ENCODE measurements around the gene PRSS56.

The PRSS56 gene

GRCh38 chr2:232488721-232489300, 31.4 kb upstream of the PRSS56 start:
- Histone ChIP-seq H3K4me1 (ENCODE audit: control insufficient read depth, insufficient read depth, low read length) (no peaks in the 10 kb centered on the region), H3K9ac (ENCODE audit: low read length) (no peak overlapping the region), H3K27me3 (replicated peaks; ENCODE audit: control insufficient read depth, insufficient read depth, low read length) (peaks cover 37% of the 10 kb centered on the region), H3K4me3 (ENCODE audit: low read length) (no peak overlapping the region), H3K9me3 (ENCODE audit: control insufficient read depth, low read length) (no peaks in the 10 kb centered on the region), H3K36me3 (ENCODE audit: control insufficient read depth, insufficient read depth, low read length, severe bottlenecking) (no peaks in the 10 kb centered on the region)
- DNase-seq (ENCODE audit: low read depth), result no peak

GRCh38 chr2:232489516-232490220, 30.5 kb upstream of the PRSS56 start:
- Histone ChIP-seq H3K9me3 (ENCODE audit: control insufficient read depth, low read length) (no peaks in the 10 kb centered on the region), H3K4me3 (ENCODE audit: low read length) (no peak overlapping the region), H3K9ac (ENCODE audit: low read length) (no peak overlapping the region), H3K27me3 (replicated peaks; ENCODE audit: control insufficient read depth, insufficient read depth, low read length) (peaks cover 29% of the 10 kb centered on the region), H3K4me1 (ENCODE audit: control insufficient read depth, insufficient read depth, low read length) (no peaks in the 10 kb centered on the region), H3K36me3 (ENCODE audit: control insufficient read depth, insufficient read depth, low read length, severe bottlenecking) (no peaks in the 10 kb centered on the region)
- no peak for DNase-seq (ENCODE audit: low read depth)

GRCh38 chr2:232490221-232491138, 29.7 kb upstream of the PRSS56 start:
- no peaks in the 10 kb centered on the region for H3K36me3 ChIP-seq (ENCODE audit: control insufficient read depth, insufficient read depth, low read length, severe bottlenecking)
- DNase-seq (ENCODE audit: low read depth), result no peak
- no peaks in the 10 kb centered on the region for H3K9me3 ChIP-seq (ENCODE audit: control insufficient read depth, low read length)
- peaks cover 24% of the 10 kb centered on the region for H3K27me3 ChIP-seq (replicated peaks; ENCODE audit: control insufficient read depth, insufficient read depth, low read length)
- no peak overlapping the region for H3K9ac ChIP-seq (ENCODE audit: low read length)
- H3K4me3 ChIP-seq (ENCODE audit: low read length), result no peak overlapping the region
- H3K4me1 ChIP-seq (ENCODE audit: control insufficient read depth, insufficient read depth, low read length), result no peaks in the 10 kb centered on the region

DNA sequence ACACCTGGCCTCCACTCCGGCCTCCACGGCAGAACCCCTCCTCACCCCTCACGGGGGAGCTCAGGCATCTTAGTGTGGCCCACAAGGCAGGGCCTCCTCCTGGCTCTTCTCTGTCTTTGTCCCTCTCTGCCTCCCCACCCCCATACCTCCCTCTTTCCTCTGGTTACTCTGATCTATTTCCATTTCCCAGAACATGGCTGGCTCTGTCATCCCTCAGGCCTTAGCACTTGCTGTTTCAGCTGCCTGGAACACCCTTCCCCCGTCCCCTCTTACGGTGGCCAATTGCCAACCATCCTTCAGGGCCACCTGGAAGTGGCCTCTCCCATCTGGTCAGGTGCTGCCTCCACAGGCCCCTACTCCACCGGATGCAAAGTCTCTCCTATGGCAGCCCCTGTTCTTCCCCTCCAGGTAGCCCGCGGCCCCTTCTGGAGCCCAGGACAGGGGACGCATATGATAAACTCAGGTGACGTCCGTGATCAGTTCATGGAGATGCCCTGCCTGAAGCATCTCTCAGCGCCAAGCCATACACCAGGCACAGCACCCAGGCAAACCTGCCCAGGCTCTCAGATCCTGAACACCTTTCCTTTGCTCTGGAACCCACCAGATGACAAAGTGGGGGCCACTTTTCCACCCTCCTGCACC, 28.9 kb upstream of the PRSS56 start:
- H3K36me3 ChIP-seq (ENCODE audit: control insufficient read depth, insufficient read depth, low read length, severe bottlenecking), result no peaks in the 10 kb centered on the region
- no peaks in the 10 kb centered on the region for H3K9me3 ChIP-seq (ENCODE audit: control insufficient read depth, low read length)
- H3K4me3 ChIP-seq (ENCODE audit: low read length), result no peak overlapping the region
- H3K27me3 ChIP-seq (replicated peaks; ENCODE audit: control insufficient read depth, insufficient read depth, low read length), result peaks cover 27% of the 10 kb centered on the region
- H3K9ac ChIP-seq (ENCODE audit: low read length), result no peak overlapping the region
- no peak for DNase-seq (ENCODE audit: low read depth)
- H3K4me1 ChIP-seq (ENCODE audit: control insufficient read depth, insufficient read depth, low read length), result no peaks in the 10 kb centered on the region

DNA sequence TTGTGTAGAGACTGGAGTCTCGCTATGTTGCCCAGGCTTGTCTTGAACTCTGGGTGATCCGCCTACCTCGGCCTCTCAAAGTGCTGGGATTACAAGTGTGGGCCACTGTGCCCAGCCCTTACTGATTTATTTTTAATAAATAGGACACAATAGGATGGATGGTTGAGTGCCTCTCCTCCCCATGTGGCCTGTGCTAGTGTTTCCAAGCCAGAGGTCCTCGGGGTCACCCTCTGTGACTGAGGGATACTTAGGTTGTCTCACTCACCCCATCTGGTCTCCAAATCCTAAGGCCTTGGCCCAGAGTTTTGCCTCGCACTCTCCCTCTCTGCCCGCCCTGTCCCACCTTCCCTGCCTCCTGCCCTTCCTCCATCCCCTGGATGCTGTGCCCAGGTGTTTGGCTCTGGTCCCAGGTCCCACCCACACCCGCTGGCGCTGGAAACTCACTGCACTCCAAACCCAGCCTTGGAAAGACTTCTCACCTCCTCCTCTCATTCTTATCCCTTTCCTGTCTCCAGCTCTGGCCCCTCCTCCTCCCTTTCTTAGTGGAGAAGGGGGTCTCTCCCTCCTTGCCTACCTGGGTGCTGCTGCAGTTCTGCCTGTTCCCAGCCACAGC, 27.8 kb upstream of the PRSS56 start:
- DNase-seq (ENCODE audit: low read depth), result no peak
- peaks cover 19% of the 10 kb centered on the region for H3K27me3 ChIP-seq (replicated peaks; ENCODE audit: control insufficient read depth, insufficient read depth, low read length)
- H3K9me3 ChIP-seq (ENCODE audit: control insufficient read depth, low read length), result no peaks in the 10 kb centered on the region
- H3K36me3 ChIP-seq (ENCODE audit: control insufficient read depth, insufficient read depth, low read length, severe bottlenecking), result no peaks in the 10 kb centered on the region
- no peak overlapping the region for H3K9ac ChIP-seq (ENCODE audit: low read length)
- H3K4me3 ChIP-seq (ENCODE audit: low read length), result no peak overlapping the region
- H3K4me1 ChIP-seq (ENCODE audit: control insufficient read depth, insufficient read depth, low read length), result no peaks in the 10 kb centered on the region

GRCh38 chr2:232492963-232493700, 27.1 kb upstream of the PRSS56 start:
- Histone ChIP-seq H3K9me3 (ENCODE audit: control insufficient read depth, low read length) (no peaks in the 10 kb centered on the region), H3K9ac (ENCODE audit: low read length) (no peak overlapping the region), H3K4me3 (ENCODE audit: low read length) (no peak overlapping the region), H3K27me3 (replicated peaks; ENCODE audit: control insufficient read depth, insufficient read depth, low read length) (peaks cover 22% of the 10 kb centered on the region), H3K4me1 (ENCODE audit: control insufficient read depth, insufficient read depth, low read length) (no peaks in the 10 kb centered on the region), H3K36me3 (ENCODE audit: control insufficient read depth, insufficient read depth, low read length, severe bottlenecking) (no peaks in the 10 kb centered on the region)
- no peak for DNase-seq (ENCODE audit: low read depth)

DNA sequence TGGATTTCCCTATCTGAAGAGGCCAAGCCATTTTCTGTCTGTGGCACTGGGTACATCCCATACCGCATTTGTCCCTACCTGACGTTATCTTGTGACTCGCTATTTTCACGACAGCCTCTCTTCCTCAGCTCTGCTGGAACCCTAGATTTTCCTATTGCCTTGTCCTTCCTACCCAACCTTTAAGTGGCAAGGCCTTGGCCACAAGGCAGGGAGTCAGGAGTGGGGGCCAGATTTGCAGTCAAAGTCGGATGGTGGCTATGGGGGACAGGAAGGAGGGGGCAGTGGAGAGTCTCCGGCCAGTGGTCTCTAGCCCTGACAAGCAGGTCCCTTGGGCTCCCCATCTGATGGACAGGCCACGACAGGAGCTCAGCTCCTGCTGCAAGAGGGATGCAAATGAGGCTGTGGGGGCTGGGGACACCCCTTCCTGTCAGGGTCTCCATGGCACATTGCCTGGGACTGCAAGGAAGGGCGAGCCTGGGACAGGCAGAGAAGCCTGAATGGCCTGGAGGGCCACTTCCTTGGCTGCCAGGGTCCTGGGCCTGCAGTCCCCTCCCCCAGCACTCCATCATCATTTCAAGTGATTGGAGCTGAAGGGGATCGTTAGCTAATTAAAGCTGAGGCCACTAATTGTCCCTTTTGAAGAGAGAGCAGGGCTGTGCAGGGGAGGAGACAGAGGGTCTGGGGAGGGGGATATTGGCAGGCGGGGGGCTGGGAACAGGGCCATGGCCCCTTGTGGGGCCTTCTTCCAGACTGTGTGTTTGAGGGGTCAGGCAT, 26.3 kb upstream of the PRSS56 start:
- no peak for DNase-seq (ENCODE audit: low read depth)
- H3K27me3 ChIP-seq (replicated peaks; ENCODE audit: control insufficient read depth, insufficient read depth, low read length), result peaks cover 21% of the 10 kb centered on the region
- H3K9me3 ChIP-seq (ENCODE audit: control insufficient read depth, low read length), result no peaks in the 10 kb centered on the region
- no peak overlapping the region for H3K9ac ChIP-seq (ENCODE audit: low read length)
- H3K4me1 ChIP-seq (ENCODE audit: control insufficient read depth, insufficient read depth, low read length), result no peaks in the 10 kb centered on the region
- no peaks in the 10 kb centered on the region for H3K36me3 ChIP-seq (ENCODE audit: control insufficient read depth, insufficient read depth, low read length, severe bottlenecking)
- H3K4me3 ChIP-seq (ENCODE audit: low read length), result no peak overlapping the region

DNA sequence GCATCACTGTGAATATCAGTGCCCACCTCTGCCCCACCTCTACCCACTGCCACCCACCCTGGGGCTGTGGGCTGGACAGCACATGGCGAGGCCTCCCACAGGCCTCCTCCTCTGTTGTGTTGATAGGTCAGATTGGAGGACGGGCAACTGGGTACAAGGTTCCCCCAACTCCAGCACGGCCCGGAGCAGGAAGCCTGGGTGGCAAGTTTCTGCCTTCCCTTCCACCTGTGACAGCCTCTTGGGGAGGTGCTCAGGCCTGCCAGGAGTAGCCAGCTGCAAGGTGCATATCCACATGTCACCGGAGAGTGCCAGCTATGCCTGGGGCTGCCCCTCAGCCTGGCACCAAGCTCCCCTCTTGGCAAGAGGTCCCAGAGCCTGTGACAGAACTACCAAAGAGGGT, 25.6 kb upstream of the PRSS56 start:
- no peak overlapping the region for H3K4me3 ChIP-seq (ENCODE audit: low read length)
- H3K27me3 ChIP-seq (replicated peaks; ENCODE audit: control insufficient read depth, insufficient read depth, low read length), result peaks cover 26% of the 10 kb centered on the region
- no peaks in the 10 kb centered on the region for H3K4me1 ChIP-seq (ENCODE audit: control insufficient read depth, insufficient read depth, low read length)
- no peak for DNase-seq (ENCODE audit: low read depth)
- no peak overlapping the region for H3K9ac ChIP-seq (ENCODE audit: low read length)
- H3K9me3 ChIP-seq (ENCODE audit: control insufficient read depth, low read length), result no peaks in the 10 kb centered on the region
- H3K36me3 ChIP-seq (ENCODE audit: control insufficient read depth, insufficient read depth, low read length, severe bottlenecking), result no peaks in the 10 kb centered on the region

DNA sequence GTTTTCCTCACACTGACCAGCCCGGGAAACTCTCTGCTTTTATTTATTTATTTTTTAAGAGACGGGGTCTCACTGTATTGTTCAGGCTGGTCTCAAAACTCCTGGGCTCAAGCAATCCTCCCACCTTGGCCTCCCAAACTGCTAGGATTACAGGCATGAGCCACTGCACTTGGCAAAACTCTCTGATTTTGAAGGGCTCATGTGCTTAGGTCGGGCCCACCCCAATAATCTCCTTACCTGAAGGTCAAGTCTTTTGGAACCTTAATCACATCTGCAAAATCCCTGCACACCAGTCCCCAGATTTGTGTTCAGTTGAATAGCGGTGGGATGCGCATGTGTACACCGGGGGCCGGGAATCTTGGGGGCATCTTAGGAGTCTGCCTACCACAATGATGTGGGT, 24.9 kb upstream of the PRSS56 start:
- no peaks in the 10 kb centered on the region for H3K36me3 ChIP-seq (ENCODE audit: control insufficient read depth, insufficient read depth, low read length, severe bottlenecking)
- peaks cover 26% of the 10 kb centered on the region for H3K27me3 ChIP-seq (replicated peaks; ENCODE audit: control insufficient read depth, insufficient read depth, low read length)
- H3K4me3 ChIP-seq (ENCODE audit: low read length), result no peak overlapping the region
- no peak for DNase-seq (ENCODE audit: low read depth)
- H3K9me3 ChIP-seq (ENCODE audit: control insufficient read depth, low read length), result no peaks in the 10 kb centered on the region
- no peaks in the 10 kb centered on the region for H3K4me1 ChIP-seq (ENCODE audit: control insufficient read depth, insufficient read depth, low read length)
- H3K9ac ChIP-seq (ENCODE audit: low read length), result no peak overlapping the region

Measured in adipocyte (in vitro differentiated cells).